Fibroblast of lung (primary cell): Measurements from ENCODE around the gene TMEM9. TPM values are rescaled to one million over a fixed set of nuclear protein-coding genes. Genes with fewer than 3 reads are reported as not detected.

Experiments used
- DNase-seq, 2 donors: peaks; one replicate each; pipeline versions ENCODE4 v3.0.0 to v3.0.0-alpha.2; 2010; ENCODE audit warnings: low read depth in 2 of 2
- H2AFZ ChIP-seq: 2 replicates; pipeline ENCODE4 v1.5.1; 2012; ENCODE audit warnings: low read length, control low read depth, inconsistent platforms
- H3K27ac ChIP-seq: 2 replicates; pipeline ENCODE4 v1.5.1; 2011; ENCODE audit warnings: low read length, control low read depth; ENCODE audit not compliant: insufficient read depth
- H3K27me3 ChIP-seq: 2 replicates; pipeline ENCODE4 v1.5.1; 2011; ENCODE audit warnings: mild to moderate bottlenecking, low read length; ENCODE audit not compliant: control insufficient read depth, insufficient read depth
- H3K36me3 ChIP-seq: 2 replicates; pipeline ENCODE4 v1.5.1; 2011; ENCODE audit warnings: low read length; ENCODE audit not compliant: control insufficient read depth, insufficient read depth
- H3K4me1 ChIP-seq: 2 replicates; pipeline ENCODE4 v1.5.1; 2011; ENCODE audit warnings: low read length; ENCODE audit not compliant: control insufficient read depth, insufficient read depth; ENCODE audit errors: extremely low read depth
- H3K4me2 ChIP-seq: 2 replicates; pipeline ENCODE4 v1.5.1; 2011; ENCODE audit warnings: low read length, control low read depth; ENCODE audit not compliant: insufficient read depth; ENCODE audit errors: extremely low read depth
- H3K4me3 ChIP-seq, 4 experiments: fragments of 200-600 bp in 1 of 4; sonication (generic) in 1 of 4; replicated peaks in 1 of 4; 2 replicates each; pipeline ENCODE4 v1.5.1; 2011 to 2016; ENCODE audit warnings: low read length in 4 of 4, low read depth in 3 of 4, mild to moderate bottlenecking in 3 of 4, control low read depth in 2 of 4, inconsistent platforms in 1 of 4, mixed read lengths in 1 of 4; ENCODE audit not compliant: insufficient read depth in 1 of 4; ENCODE audit errors: control extremely low read depth in 1 of 4
- H3K79me2 ChIP-seq: 2 replicates; pipeline ENCODE4 v1.5.1; 2012; ENCODE audit warnings: mild to moderate bottlenecking, low read length, inconsistent platforms; ENCODE audit not compliant: control insufficient read depth, insufficient read depth
- H3K9ac ChIP-seq: 2 replicates; pipeline ENCODE4 v1.5.1; 2011; ENCODE audit warnings: mild to moderate bottlenecking, low read length, control low read depth; ENCODE audit not compliant: insufficient read depth
- H3K9me3 ChIP-seq: 2 replicates; pipeline ENCODE4 v1.5.1; 2012; ENCODE audit warnings: low read depth, low read length; ENCODE audit not compliant: control insufficient read depth, insufficient read depth
- H4K20me1 ChIP-seq: 2 replicates; pipeline ENCODE4 v1.5.1; 2011; ENCODE audit warnings: low read length; ENCODE audit not compliant: control insufficient read depth, insufficient read depth; ENCODE audit errors: extremely low read depth
- EZH2 ChIP-seq: IDR thresholded peaks from 2 replicates; pipeline ENCODE4 v1.5.1; 2012; ENCODE audit warnings: low read length, control low read depth, mild to moderate bottlenecking; ENCODE audit errors: missing control alignments
- polyA plus RNA-seq, 2 donors: library from polyadenylated mRNA; depleted of rRNA in 1 of 2; stranded (reverse) in 1 of 2; unstranded in 1 of 2; fragments of >200 nt; gene quantifications; 2 replicates each; pipeline ENCODE4 v1.2.1, GENCODE V29; 2011 to 2012; ENCODE audit warnings: missing spikeins in 1 of 2
- total RNA-seq: library from RNA; depleted of rRNA; stranded (reverse); fragments of >200 nt; gene quantifications from 2 replicates; pipeline ENCODE4 v1.2.1, GENCODE V29; 2014
- TF ChIP-seq, protein P1 (sequence below), 2 donors: IDR thresholded peaks in 1 of 2; conservative IDR thresholded peaks in 1 of 2; 1 replicate in 1 of 2; 2 replicates in 1 of 2; pipeline ENCODE4 v1.5.1; 2011 to 2012; ENCODE audit warnings: low read length in 2 of 2, control low read depth in 1 of 2, inconsistent platforms in 1 of 2, low read depth in 1 of 2, mild to moderate bottlenecking in 1 of 2

The TMEM9 gene
- total and polyA plus RNA-seq, 2 donors (not counting 1 experiment from before 2014, with no cell fraction given): 58.2 to 91.0 TPM

DNA sequence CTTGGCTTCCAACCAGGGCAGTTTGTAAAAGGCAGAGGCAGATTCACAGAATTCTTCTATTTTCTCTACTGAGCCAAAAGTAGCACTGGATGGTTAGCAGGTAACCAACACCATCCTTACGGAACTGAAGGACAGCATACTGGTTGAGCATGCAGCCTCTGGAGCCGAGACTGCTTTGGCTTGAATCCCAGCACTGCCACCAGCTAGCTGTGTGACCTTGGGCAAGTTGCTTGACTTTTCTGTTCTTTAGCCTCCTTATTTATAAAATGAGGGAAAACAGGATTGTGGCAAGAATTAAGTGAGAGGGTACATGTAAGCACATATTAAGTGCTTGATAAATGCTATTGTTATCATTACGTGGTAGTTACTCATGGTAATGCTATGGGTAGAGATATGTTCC is 61.5 kb downstream of the TMEM9 start:
- H2AFZ ChIP-seq: no peak overlapping the region
- H3K27me3 ChIP-seq: peaks cover 30% of the 10 kb centered on the region
- no peaks in the 10 kb centered on the region for H3K36me3 ChIP-seq
- no peak overlapping the region for H3K9ac ChIP-seq
- H3K27ac ChIP-seq: no peak overlapping the region
- no peak for DNase-seq
- no peaks in the 10 kb centered on the region for H3K79me2 ChIP-seq
- no peak overlapping the region for H3K4me2 ChIP-seq
- TF ChIP-seq, protein P1, sequence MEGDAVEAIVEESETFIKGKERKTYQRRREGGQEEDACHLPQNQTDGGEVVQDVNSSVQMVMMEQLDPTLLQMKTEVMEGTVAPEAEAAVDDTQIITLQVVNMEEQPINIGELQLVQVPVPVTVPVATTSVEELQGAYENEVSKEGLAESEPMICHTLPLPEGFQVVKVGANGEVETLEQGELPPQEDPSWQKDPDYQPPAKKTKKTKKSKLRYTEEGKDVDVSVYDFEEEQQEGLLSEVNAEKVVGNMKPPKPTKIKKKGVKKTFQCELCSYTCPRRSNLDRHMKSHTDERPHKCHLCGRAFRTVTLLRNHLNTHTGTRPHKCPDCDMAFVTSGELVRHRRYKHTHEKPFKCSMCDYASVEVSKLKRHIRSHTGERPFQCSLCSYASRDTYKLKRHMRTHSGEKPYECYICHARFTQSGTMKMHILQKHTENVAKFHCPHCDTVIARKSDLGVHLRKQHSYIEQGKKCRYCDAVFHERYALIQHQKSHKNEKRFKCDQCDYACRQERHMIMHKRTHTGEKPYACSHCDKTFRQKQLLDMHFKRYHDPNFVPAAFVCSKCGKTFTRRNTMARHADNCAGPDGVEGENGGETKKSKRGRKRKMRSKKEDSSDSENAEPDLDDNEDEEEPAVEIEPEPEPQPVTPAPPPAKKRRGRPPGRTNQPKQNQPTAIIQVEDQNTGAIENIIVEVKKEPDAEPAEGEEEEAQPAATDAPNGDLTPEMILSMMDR (conservative IDR thresholded peaks at IDR 0.05 in 1 of 2, IDR thresholded peaks at IDR 0.05 in 1 of 2; ENCODE audit: low read depth in 1 of 2, low read length in 2 of 2): no peak
- no peak for TF ChIP-seq EZH2
- H3K4me1 ChIP-seq: no peaks in the 10 kb centered on the region
- H3K4me3 ChIP-seq: no peak overlapping the region
- H3K9me3 ChIP-seq: no peaks in the 10 kb centered on the region
- no peaks in the 10 kb centered on the region for H4K20me1 ChIP-seq

DNA sequence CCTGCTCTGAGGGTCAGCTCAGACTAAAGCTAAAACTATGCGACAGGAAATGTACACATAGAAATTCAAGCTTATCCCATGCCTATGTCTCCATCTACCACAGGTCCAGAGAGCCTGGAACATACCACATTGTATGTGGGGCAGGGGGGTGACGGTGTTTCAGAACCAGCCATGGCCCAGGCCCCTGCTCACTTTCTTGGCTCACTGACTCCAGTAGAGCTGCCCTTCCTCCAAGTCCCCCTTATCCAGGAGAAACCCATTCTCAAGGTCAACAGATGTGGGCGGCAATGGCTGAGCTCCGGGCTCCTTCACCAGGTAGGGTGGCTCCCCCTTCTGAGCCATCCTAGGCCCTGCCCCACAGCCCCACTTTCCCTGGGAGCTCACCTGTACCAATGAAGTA is 63.0 kb downstream of the TMEM9 start:
- H3K27ac ChIP-seq: no peak overlapping the region
- H3K36me3 ChIP-seq: no peaks in the 10 kb centered on the region
- no peak overlapping the region for H3K4me3 ChIP-seq
- no peaks in the 10 kb centered on the region for H3K9me3 ChIP-seq
- no peaks in the 10 kb centered on the region for H4K20me1 ChIP-seq
- no peak overlapping the region for H2AFZ ChIP-seq
- no peaks in the 10 kb centered on the region for H3K4me1 ChIP-seq
- no peak for DNase-seq
- H3K79me2 ChIP-seq: no peaks in the 10 kb centered on the region
- TF ChIP-seq, protein P1 (conservative IDR thresholded peaks at IDR 0.05 in 1 of 2, IDR thresholded peaks at IDR 0.05 in 1 of 2; ENCODE audit: low read depth in 1 of 2, low read length in 2 of 2): no peak
- TF ChIP-seq EZH2: no peak
- H3K27me3 ChIP-seq: peaks cover 23% of the 10 kb centered on the region
- H3K4me2 ChIP-seq: no peak overlapping the region
- H3K9ac ChIP-seq: no peak overlapping the region

DNA sequence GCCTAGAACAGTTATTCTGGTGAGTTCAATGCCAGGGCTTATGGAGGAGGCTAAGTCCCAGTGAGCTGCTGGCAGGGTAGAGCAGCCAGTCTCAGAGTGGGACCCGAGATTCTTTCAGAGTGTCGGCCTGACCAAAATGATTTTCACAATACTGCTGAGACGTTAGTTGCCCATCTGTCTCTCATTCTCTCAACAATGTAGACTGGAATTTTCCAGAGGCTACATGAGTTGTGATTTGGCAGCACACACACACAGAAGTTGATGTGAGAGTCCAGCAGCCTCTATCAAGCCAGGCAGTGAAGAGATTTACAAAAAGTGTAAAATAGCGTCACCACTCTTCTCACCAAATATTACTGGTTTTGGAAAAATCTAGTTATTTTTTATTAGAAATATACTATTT is 63.7 kb downstream of the TMEM9 start:
- TF ChIP-seq, protein P1 (conservative IDR thresholded peaks at IDR 0.05 in 1 of 2, IDR thresholded peaks at IDR 0.05 in 1 of 2; ENCODE audit: low read depth in 1 of 2, low read length in 2 of 2): no peak
- TF ChIP-seq EZH2: no peak
- H2AFZ ChIP-seq: no peak overlapping the region
- no peaks in the 10 kb centered on the region for H3K79me2 ChIP-seq
- DNase-seq: no peak
- H3K27me3 ChIP-seq: peaks cover 20% of the 10 kb centered on the region
- H3K4me1 ChIP-seq: no peaks in the 10 kb centered on the region
- no peak overlapping the region for H3K27ac ChIP-seq
- no peaks in the 10 kb centered on the region for H3K36me3 ChIP-seq
- H3K4me2 ChIP-seq: no peak overlapping the region
- H3K4me3 ChIP-seq: no peak overlapping the region
- H3K9ac ChIP-seq: no peak overlapping the region
- H4K20me1 ChIP-seq: no peaks in the 10 kb centered on the region
- no peaks in the 10 kb centered on the region for H3K9me3 ChIP-seq
